AG09309 (cell line): ENCODE results near the gene FAM13C.

ENCODE experiments used
- DNase-seq: peaks from one replicate; pipeline ENCODE4 v3.0.0-alpha.2; 2010; ENCODE audit warnings: low read depth
- H3K4me3 ChIP-seq: 2 replicates; pipeline ENCODE4 v1.5.1; 2011; ENCODE audit warnings: mild to moderate bottlenecking, low read depth, low read length, moderate library complexity; ENCODE audit not compliant: control insufficient read depth
- CTCF ChIP-seq: IDR thresholded peaks from 2 replicates; pipeline ENCODE4 v1.5.1; 2011; ENCODE audit warnings: mild to moderate bottlenecking, low read depth, low read length, inconsistent platforms; ENCODE audit not compliant: insufficient read depth, control insufficient read depth; ENCODE audit errors: missing control alignments

The FAM13C gene

GRCh38 chr10:59350558-59350957 is 11.8 kb downstream of the FAM13C start:
- DNase-seq, result no peak
- TF ChIP-seq CTCF, result no peak
- H3K4me3 ChIP-seq, result no peak overlapping the region

DNA sequence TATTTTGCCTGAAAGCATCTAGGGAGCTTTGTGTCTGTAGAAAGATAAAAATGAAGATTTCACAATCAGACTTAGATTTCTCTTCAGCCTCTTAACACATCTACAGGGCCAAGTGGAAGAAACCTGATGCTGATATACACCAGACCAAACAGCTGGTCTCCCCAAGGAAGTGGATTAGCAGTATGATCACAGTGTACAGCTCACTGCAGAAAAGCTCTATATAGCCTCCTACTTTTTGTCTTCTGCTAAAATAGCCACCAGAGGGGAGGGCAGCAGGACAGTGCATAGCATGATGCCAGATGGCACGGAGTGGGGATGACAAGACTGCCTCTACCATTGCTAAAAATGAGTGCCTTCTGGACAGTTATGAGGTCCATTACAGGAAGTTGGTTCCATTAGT is 16.0 kb downstream of the FAM13C start:
- no peak for DNase-seq
- no peak overlapping the region for H3K4me3 ChIP-seq
- no peak for TF ChIP-seq CTCF

- no peak for DNase-seq
- no peak overlapping the region for H3K4me3 ChIP-seq
- no peak for TF ChIP-seq CTCF
Observed at GRCh38 chr10:59342723-59343122, 19.6 kb downstream of the FAM13C start.

GRCh38 chr10:59342000-59342399 is 20.3 kb downstream of the FAM13C start:
- DNase-seq, result no peak
- TF ChIP-seq CTCF, result no peak

GRCh38 chr10:59340285-59340684 is 22.1 kb downstream of the FAM13C start:
- no peak for TF ChIP-seq CTCF
- no peak for DNase-seq
- H3K4me3 ChIP-seq, result no peak overlapping the region

More at GRCh38 chr10:59342000-59342399, 20.3 kb downstream of the FAM13C start:
- no peak overlapping the region for H3K4me3 ChIP-seq

DNA sequence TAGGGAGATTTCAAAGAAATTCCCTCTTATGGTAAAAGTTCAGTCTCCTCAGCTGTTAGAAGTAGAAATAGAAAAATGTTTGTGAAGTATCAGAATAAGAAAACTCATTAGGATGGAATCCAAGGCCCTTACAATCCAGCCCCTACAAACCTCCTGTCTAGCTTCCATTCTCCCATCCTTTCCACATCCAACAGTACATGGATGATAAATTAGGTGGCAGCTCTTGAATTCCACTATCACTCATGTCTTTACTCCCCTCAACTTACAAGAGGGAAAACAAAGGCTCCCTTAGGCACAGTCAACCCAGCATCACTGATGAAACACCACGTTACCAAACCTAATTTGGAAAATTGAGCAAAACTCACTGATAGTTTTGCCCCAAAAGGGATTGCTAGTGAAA is 23.0 kb downstream of the FAM13C start:
- H3K4me3 ChIP-seq, result no peak overlapping the region
- no peak for DNase-seq
- TF ChIP-seq CTCF, result no peak

- H3K4me3 ChIP-seq, result no peak overlapping the region
- DNase-seq, result peak; percentile 4
- no peak for TF ChIP-seq CTCF
Observed at GRCh38 chr10:59337201-59337652, 25.1 kb downstream of the FAM13C start.
